ENCODE results near the gene SMARCAD1. TPM values are rescaled to one million over a fixed set of nuclear protein-coding genes. Genes with fewer than 3 reads are reported as not detected.

SMARCAD1 gene
- total RNA-seq, 1 experiment from 2014 or later = 57.1 TPM

DNA sequence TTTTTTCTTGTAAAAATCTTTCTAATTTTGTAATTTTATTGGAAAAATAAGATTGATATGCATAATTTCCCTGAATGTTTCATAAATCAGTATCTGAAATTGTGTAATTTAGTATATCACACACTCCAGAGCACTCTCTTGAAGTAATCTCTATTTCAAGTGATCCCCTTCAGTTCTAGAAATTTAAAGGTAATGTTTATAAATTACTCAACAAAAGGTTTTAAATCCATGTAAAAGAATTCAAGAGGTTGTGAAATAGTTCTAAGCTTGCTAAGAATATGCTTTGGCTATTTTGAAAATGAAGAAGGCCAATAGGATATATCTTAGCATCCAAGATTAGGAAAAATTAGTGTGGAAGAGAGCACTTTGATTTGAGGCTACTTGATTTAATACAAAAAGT lies 28.2 kb downstream of the SMARCAD1 start:
- no peak overlapping the region for H3K23ac ChIP-seq (ENCODE audit: insufficient read length, low read depth, low read length)
- peaks cover 10 to 53% (median 52%) of the 10 kb centered on the region in 3 experiments; a peak in 6 of 7 replicates for H3K36me3 Mint-ChIP-seq (ENCODE audit: insufficient read depth in 1 of 3, low read depth in 3 of 3)
- no peaks in the 10 kb centered on the region for H3K27me3 Mint-ChIP-seq (ENCODE audit: low read depth)

More for the DNA sequence above, 28.2 kb downstream of the SMARCAD1 start:
- no peaks in the 10 kb centered on the region for H3K79me1 ChIP-seq (ENCODE audit: insufficient read depth, low read depth, low read length, poor library complexity, severe bottlenecking)
- no peaks in the 10 kb centered on the region for H3K79me2 ChIP-seq (ENCODE audit: insufficient read depth, low read length)
- no peak overlapping the region for H2BK120ac ChIP-seq (ENCODE audit: low read depth, low read length, poor library complexity, severe bottlenecking)
- no peak for DNase-seq
- Mint-ChIP-seq H3K4me1 (no peaks in the 10 kb centered on the region), H3K9me3 (no peaks in the 10 kb centered on the region), H3K27ac (no peak overlapping the region), H3K4me3 (no peak overlapping the region)
- no peak overlapping the region for H2BK20ac ChIP-seq (ENCODE audit: low read depth, low read length, poor library complexity, severe bottlenecking)
- no peak overlapping the region for H2AK5ac ChIP-seq (ENCODE audit: insufficient read length, low read length)
- H2BK5ac ChIP-seq (ENCODE audit: insufficient read length, low read length) = no peak overlapping the region
- H3K56ac ChIP-seq (ENCODE audit: insufficient read length, low read depth, low read length) = no peak overlapping the region
- H3K4ac ChIP-seq (ENCODE audit: low read depth, low read length) = no peak overlapping the region
- H3K4me1 ChIP-seq (ENCODE audit: insufficient read depth, low read length) = no peaks in the 10 kb centered on the region
- no peak overlapping the region for H3K9ac ChIP-seq (ENCODE audit: extremely low read depth, insufficient read length, low read length)
- H2AFZ ChIP-seq (ENCODE audit: low read length) = no peak overlapping the region
- no peak overlapping the region for H4K91ac ChIP-seq (ENCODE audit: insufficient read length, low read depth, low read length)
- H2BK15ac ChIP-seq (ENCODE audit: low read depth, low read length) = no peak overlapping the region
- no peak overlapping the region for H4K5ac ChIP-seq (ENCODE audit: insufficient read length, low read depth, low read length)
- H3K23me2 ChIP-seq (ENCODE audit: insufficient read length, low read depth, low read length, poor library complexity, severe bottlenecking) = no peaks in the 10 kb centered on the region
- H3K18ac ChIP-seq (ENCODE audit: insufficient read length, low read depth, low read length) = no peak overlapping the region
- H3K27me3 ChIP-seq (ENCODE audit: insufficient read depth, low read length) = no peaks in the 10 kb centered on the region
- no peak overlapping the region for H3K27ac ChIP-seq (ENCODE audit: insufficient read length, low read depth, low read length)
- H4K8ac ChIP-seq (replicated peaks; ENCODE audit: insufficient read length, low read depth, low read length) = no peak overlapping the region
- no peak overlapping the region for H3K4me2 ChIP-seq (ENCODE audit: insufficient read depth, insufficient read length, low read length)
- no peak overlapping the region for H3K14ac ChIP-seq (ENCODE audit: insufficient read depth, low read length)
- no peak overlapping the region for H3T11ph ChIP-seq (ENCODE audit: low read length)
- no peaks in the 10 kb centered on the region for H3K9me3 ChIP-seq (ENCODE audit: control insufficient read depth, low read depth, low read length)
- no peak for TF ChIP-seq CTCF (conservative IDR thresholded peaks at IDR 0.05)
- no peak overlapping the region for H2BK12ac ChIP-seq (ENCODE audit: insufficient read length, low read depth, low read length)
- no peaks in the 10 kb centered on the region for H4K20me1 ChIP-seq (ENCODE audit: control insufficient read depth, insufficient read depth, insufficient read length)
